ENCODE data around the gene AADACL4.
"Not testable (repeated sequence)": the region's sequence is repeated elsewhere in the genome, so short reads cannot be mapped to it uniquely, and the experiment has no call there.

The AADACL4 gene

GRCh38 chr1:12630946-12631530 is 12.8 kb upstream of the AADACL4 start:
- DNase-seq, result no peak

GRCh38 chr1:12631571-12631970 is 12.3 kb upstream of the AADACL4 start:
- DNase-seq, result no peak

- no peak for DNase-seq
These were observed 9.7 kb upstream of the AADACL4 start for GRCh38 chr1:12634156-12634555.

GRCh38 chr1:12634696-12635202 is 9.1 kb upstream of the AADACL4 start:
- no peak for DNase-seq

GRCh38 chr1:12636098-12636950 is 7.6 kb upstream of the AADACL4 start:
- DNase-seq, result no peak

GRCh38 chr1:12637693-12638092 is 6.2 kb upstream of the AADACL4 start:
- DNase-seq, result no peak

- no peak for DNase-seq
These were observed 3.5 kb upstream of the AADACL4 start for GRCh38 chr1:12640237-12640957.

GRCh38 chr1:12640958-12641272 is 3.0 kb upstream of the AADACL4 start:
- DNase-seq, result no peak

- no peak for DNase-seq
These were observed 806 bp upstream of the AADACL4 start for GRCh38 chr1:12643079-12643478.

GRCh38 chr1:12644237-12644636 is 352 bp downstream of the AADACL4 start:
- DNase-seq, result no peak

- DNase-seq, result no peak
These were observed 944 bp downstream of the AADACL4 start for GRCh38 chr1:12644829-12645228.

GRCh38 chr1:12645401-12645800 is 1.5 kb downstream of the AADACL4 start:
- not testable (repeated sequence) for DNase-seq

- no peak for DNase-seq
These were observed 4.9 kb downstream of the AADACL4 start for GRCh38 chr1:12648741-12649140.

- no peak for DNase-seq
These were observed 6.1 kb downstream of the AADACL4 start for GRCh38 chr1:12649971-12650421.

- DNase-seq, result no peak
These were observed 10.2 kb downstream of the AADACL4 start for GRCh38 chr1:12654004-12654567.

GRCh38 chr1:12654657-12655056 is 10.8 kb downstream of the AADACL4 start:
- DNase-seq, result no peak

GRCh38 chr1:12656575-12656974 is 12.7 kb downstream of the AADACL4 start:
- DNase-seq, result no peak

- DNase-seq, result no peak
These were observed 13.4 kb downstream of the AADACL4 start for GRCh38 chr1:12657060-12657884.

GRCh38 chr1:12657885-12658512 is 14.1 kb downstream of the AADACL4 start:
- not testable (repeated sequence) for DNase-seq

- DNase-seq, result peak; percentile 78
These were observed 14.9 kb downstream of the AADACL4 start for GRCh38 chr1:12658531-12659453.

All from CD4-positive, alpha-beta T cell treated with Interleukin-10 for 1 hour (primary cell).